PFSK-1 (cell line): Measurements from ENCODE around the gene THOC6.

ENCODE experiments used
- FOXP2 ChIP-seq: optimal IDR thresholded peaks from 2 replicates; pipeline ENCODE3; 2011; ENCODE audit warnings: borderline replicate concordance, control low read depth, inconsistent platforms; ENCODE audit not compliant: insufficient read depth; ENCODE audit errors: extremely low read length, extremely low read depth
- POLR2AphosphoS5 ChIP-seq: IDR thresholded peaks from 2 replicates; pipeline ENCODE4 v1.6.1; 2012; ENCODE audit warnings: low read depth, mild to moderate bottlenecking, control low read depth, low read length, moderate library complexity
- SIN3A ChIP-seq: IDR thresholded peaks from 2 replicates; pipeline ENCODE4 v1.6.1; 2012; ENCODE audit warnings: mild to moderate bottlenecking, low read length, moderate library complexity, borderline replicate concordance; ENCODE audit not compliant: insufficient read depth
- TAF1 ChIP-seq: IDR thresholded peaks from 2 replicates; pipeline ENCODE4 v1.6.1; 2012; ENCODE audit warnings: low read length, control low read depth, borderline replicate concordance; ENCODE audit not compliant: insufficient read depth
- TF ChIP-seq, protein P1 (sequence below), 2 experiments: IDR thresholded peaks; 2 replicates each; pipeline versions ENCODE4 v1.6.1 to v1.8.0; 2011 to 2012; ENCODE audit warnings: low read depth in 2 of 2, low read length in 2 of 2, control low read depth in 1 of 2, inconsistent platforms in 1 of 2, mild to moderate bottlenecking in 1 of 2, moderate library complexity in 1 of 2; ENCODE audit not compliant: insufficient read depth in 1 of 2

The THOC6 gene

GRCh38 chr16:3000540-3000939 lies 23.3 kb upstream of the THOC6 start:
- TF ChIP-seq FOXP2: no peak
- TF ChIP-seq, protein P1, sequence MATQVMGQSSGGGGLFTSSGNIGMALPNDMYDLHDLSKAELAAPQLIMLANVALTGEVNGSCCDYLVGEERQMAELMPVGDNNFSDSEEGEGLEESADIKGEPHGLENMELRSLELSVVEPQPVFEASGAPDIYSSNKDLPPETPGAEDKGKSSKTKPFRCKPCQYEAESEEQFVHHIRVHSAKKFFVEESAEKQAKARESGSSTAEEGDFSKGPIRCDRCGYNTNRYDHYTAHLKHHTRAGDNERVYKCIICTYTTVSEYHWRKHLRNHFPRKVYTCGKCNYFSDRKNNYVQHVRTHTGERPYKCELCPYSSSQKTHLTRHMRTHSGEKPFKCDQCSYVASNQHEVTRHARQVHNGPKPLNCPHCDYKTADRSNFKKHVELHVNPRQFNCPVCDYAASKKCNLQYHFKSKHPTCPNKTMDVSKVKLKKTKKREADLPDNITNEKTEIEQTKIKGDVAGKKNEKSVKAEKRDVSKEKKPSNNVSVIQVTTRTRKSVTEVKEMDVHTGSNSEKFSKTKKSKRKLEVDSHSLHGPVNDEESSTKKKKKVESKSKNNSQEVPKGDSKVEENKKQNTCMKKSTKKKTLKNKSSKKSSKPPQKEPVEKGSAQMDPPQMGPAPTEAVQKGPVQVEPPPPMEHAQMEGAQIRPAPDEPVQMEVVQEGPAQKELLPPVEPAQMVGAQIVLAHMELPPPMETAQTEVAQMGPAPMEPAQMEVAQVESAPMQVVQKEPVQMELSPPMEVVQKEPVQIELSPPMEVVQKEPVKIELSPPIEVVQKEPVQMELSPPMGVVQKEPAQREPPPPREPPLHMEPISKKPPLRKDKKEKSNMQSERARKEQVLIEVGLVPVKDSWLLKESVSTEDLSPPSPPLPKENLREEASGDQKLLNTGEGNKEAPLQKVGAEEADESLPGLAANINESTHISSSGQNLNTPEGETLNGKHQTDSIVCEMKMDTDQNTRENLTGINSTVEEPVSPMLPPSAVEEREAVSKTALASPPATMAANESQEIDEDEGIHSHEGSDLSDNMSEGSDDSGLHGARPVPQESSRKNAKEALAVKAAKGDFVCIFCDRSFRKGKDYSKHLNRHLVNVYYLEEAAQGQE (IDR thresholded peaks at IDR 0.05; ENCODE audit: insufficient read depth in 1 of 2, low read depth in 2 of 2, low read length in 2 of 2): no peak
- no peak for TF ChIP-seq POLR2AphosphoS5
- TF ChIP-seq SIN3A: no peak
- no peak for TF ChIP-seq TAF1

DNA sequence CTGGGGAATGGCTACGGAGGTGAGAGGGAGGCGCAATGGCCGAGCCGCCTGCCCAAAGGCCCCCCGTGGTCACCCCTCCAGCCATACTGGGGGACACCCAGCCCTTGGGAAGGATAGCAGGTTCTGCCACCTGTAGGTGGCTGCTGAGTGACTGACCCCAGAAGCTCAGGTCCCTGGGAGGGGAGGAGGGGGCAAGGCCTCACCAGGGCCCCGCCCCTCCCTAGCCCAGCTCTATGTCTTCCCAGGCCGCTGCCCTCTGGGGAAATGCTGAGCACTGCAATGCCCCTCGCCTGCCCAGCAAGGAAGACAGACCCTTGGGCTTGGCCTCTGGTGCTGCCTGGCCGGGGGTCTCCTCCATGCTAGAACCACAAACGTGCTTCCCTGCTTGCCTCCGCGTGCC lies 22.5 kb upstream of the THOC6 start:
- no peak for TF ChIP-seq FOXP2
- TF ChIP-seq SIN3A: no peak
- TF ChIP-seq TAF1: no peak
- no peak for TF ChIP-seq POLR2AphosphoS5
- TF ChIP-seq, protein P1 (IDR thresholded peaks at IDR 0.05; ENCODE audit: insufficient read depth in 1 of 2, low read depth in 2 of 2, low read length in 2 of 2): no peak

GRCh38 chr16:3003582-3004270 lies 20.1 kb upstream of the THOC6 start:
- TF ChIP-seq POLR2AphosphoS5 (no peak), FOXP2 (peak; percentile 17)
- TF ChIP-seq, protein P1 (IDR thresholded peaks at IDR 0.05; ENCODE audit: insufficient read depth in 1 of 2, low read depth in 2 of 2, low read length in 2 of 2): no peak

DNA sequence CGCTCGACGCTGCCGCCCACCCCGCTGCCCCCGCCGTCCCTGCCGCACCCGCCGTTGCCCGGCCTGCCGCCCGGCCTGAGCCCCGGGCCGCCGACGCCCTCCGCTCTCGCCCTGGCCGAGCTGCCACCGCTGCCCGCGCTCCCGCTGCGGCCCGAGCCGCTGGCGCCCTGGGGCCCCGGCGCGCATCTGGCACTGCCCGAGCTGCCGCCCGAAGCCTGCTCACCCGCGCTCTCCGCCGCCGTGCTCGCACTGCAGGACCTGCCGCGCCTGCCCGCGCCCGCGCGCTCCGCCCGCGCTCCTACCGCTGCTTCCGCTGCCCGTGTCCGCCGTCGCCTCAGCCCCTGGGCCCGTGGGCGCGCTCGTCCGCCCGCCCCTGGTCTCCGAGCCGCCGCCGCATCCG lies 19.5 kb upstream of the THOC6 start:
- TF ChIP-seq TAF1 (no peak), POLR2AphosphoS5 (no peak)

DNA sequence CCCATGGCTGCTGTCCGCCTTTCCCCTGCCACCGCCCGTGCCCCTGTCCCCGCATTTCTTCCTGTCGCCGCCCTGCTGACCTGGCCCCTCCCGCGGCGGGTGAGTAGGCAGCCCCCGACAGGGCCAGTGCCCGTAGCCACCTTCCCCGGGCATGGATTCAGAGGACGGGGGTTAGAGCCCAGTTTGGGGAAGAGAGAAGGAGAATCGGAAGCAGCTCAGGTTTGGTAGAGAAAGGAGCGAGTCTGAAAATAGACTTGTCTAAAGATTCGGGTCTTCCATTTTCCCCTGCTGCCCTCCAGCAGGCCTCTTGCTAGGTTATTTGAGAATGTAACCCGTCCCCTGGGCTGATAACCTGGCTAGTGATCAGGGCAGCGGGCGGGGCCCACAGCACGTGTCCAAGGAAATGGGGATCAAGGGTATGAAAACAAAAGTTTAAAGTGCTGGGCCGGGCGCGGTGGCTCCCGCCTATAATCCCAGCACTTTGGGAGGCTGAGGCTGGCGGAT lies 19.0 kb upstream of the THOC6 start:
- TF ChIP-seq TAF1 (no peak), POLR2AphosphoS5 (no peak), FOXP2 (no peak), SIN3A (no peak)
- TF ChIP-seq, protein P1 (IDR thresholded peaks at IDR 0.05; ENCODE audit: insufficient read depth in 1 of 2, low read depth in 2 of 2, low read length in 2 of 2): no peak
